Activated CD4-positive, alpha-beta T cell treated with anti-CD3 and anti-CD28 coated beads for 24 hours (primary cell): Measurements from ENCODE around the gene STARD13.
"Not testable (repeated sequence)": the region's sequence is repeated elsewhere in the genome, so short reads cannot be mapped to it uniquely, and the experiment has no call there.

Experiments
- DNase-seq, 2 donors: peaks; one replicate each; pipeline ENCODE4 v3.0.0-alpha.2; 2020; ENCODE audit warnings: low read depth in 2 of 2

The STARD13 gene

GRCh38 chr13:33178209-33178840, 107.2 kb downstream of the STARD13 start:
- DNase-seq = no peak

GRCh38 chr13:33177340-33178208, 108.0 kb downstream of the STARD13 start:
- not testable (repeated sequence) for DNase-seq

- no peak for DNase-seq
Measured at GRCh38 chr13:33176526-33176925, 109.0 kb downstream of the STARD13 start.

- no peak for DNase-seq
Measured at GRCh38 chr13:33175991-33176390, 109.6 kb downstream of the STARD13 start.

GRCh38 chr13:33174931-33175330, 110.6 kb downstream of the STARD13 start:
- no peak for DNase-seq

GRCh38 chr13:33174491-33174890, 111.1 kb downstream of the STARD13 start:
- no peak for DNase-seq

- no peak for DNase-seq
Measured at GRCh38 chr13:33172911-33173310, 112.6 kb downstream of the STARD13 start.

- no peak for DNase-seq
Measured at GRCh38 chr13:33172400-33172799, 113.2 kb downstream of the STARD13 start.

GRCh38 chr13:33169273-33169980, 116.1 kb downstream of the STARD13 start:
- DNase-seq = no peak

GRCh38 chr13:33168321-33168960, 117.1 kb downstream of the STARD13 start:
- no peak for DNase-seq

- no peak for DNase-seq
Measured at GRCh38 chr13:33167491-33167890, 118.1 kb downstream of the STARD13 start.

- no peak for DNase-seq
Measured at GRCh38 chr13:33165787-33166186, 119.8 kb downstream of the STARD13 start.

GRCh38 chr13:33164331-33164730, 121.2 kb downstream of the STARD13 start:
- DNase-seq = no peak

GRCh38 chr13:33162725-33163124, 122.8 kb downstream of the STARD13 start:
- DNase-seq = not testable (repeated sequence)

GRCh38 chr13:33158816-33159215, 126.7 kb downstream of the STARD13 start:
- no peak for DNase-seq

- no peak for DNase-seq
Measured at GRCh38 chr13:33158271-33158670, 127.3 kb downstream of the STARD13 start.

GRCh38 chr13:33154911-33155310, 130.6 kb downstream of the STARD13 start:
- no peak for DNase-seq

- DNase-seq = no peak
Measured at GRCh38 chr13:33153421-33154404, 131.8 kb downstream of the STARD13 start.

- DNase-seq = no peak
Measured at GRCh38 chr13:33152389-33152788, 133.2 kb downstream of the STARD13 start.

GRCh38 chr13:33150662-33151061, 134.9 kb downstream of the STARD13 start:
- no peak for DNase-seq

- DNase-seq = no peak
Measured at GRCh38 chr13:33150126-33150525, 135.4 kb downstream of the STARD13 start.
